ENCODE results near the gene PLEKHA8. TPM values are rescaled to one million over a fixed set of nuclear protein-coding genes. Genes with fewer than 3 reads are reported as not detected.
"Not testable (repeated sequence)": the region's sequence is repeated elsewhere in the genome, so short reads cannot be mapped to it uniquely, and the experiment has no call there.

PLEKHA8 gene
- total RNA-seq, 4 donors from 2014 or later = 5.7 to 12.4 (median 7.2) TPM

DNA sequence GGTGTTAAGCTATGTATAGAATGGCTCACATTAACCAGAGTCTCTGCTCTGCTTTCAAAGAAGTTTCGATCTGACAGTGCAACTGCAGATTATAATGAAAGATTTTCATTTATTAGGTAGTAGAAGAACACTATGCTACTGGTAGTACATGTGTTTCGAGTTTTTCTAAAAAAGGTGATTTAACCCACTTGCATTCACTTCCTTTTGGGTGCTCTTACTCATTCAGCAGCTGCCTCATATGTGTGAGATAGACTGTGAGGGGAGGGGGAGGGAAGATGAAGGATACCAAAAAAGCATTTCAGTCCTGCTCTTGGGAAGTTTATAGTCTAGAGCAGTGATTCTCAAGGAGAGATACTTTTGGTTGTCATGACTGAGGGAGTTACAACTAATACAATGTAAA is 20.4 kb downstream of the PLEKHA8 start:
- no peak for DNase-seq (ENCODE audit: low spot score in 2 of 2)
- no peaks in the 10 kb centered on the region for H3K9me3 ChIP-seq
- no peak overlapping the region for H3K27ac ChIP-seq
- no peaks in the 10 kb centered on the region for H3K27me3 ChIP-seq
- peaks cover 36% of the 10 kb centered on the region for H3K36me3 ChIP-seq
- no peaks in the 10 kb centered on the region for H3K4me1 ChIP-seq
- TF ChIP-seq, protein P1, sequence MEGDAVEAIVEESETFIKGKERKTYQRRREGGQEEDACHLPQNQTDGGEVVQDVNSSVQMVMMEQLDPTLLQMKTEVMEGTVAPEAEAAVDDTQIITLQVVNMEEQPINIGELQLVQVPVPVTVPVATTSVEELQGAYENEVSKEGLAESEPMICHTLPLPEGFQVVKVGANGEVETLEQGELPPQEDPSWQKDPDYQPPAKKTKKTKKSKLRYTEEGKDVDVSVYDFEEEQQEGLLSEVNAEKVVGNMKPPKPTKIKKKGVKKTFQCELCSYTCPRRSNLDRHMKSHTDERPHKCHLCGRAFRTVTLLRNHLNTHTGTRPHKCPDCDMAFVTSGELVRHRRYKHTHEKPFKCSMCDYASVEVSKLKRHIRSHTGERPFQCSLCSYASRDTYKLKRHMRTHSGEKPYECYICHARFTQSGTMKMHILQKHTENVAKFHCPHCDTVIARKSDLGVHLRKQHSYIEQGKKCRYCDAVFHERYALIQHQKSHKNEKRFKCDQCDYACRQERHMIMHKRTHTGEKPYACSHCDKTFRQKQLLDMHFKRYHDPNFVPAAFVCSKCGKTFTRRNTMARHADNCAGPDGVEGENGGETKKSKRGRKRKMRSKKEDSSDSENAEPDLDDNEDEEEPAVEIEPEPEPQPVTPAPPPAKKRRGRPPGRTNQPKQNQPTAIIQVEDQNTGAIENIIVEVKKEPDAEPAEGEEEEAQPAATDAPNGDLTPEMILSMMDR (IDR thresholded peaks at IDR 0.05) = no peak
- no peak for TF ChIP-seq POLR2AphosphoS5 (IDR thresholded peaks at IDR 0.05)
- no peak for TF ChIP-seq EP300 (IDR thresholded peaks at IDR 0.05)
- TF ChIP-seq POLR2A (IDR thresholded peaks at IDR 0.05) = no peak
- no peak overlapping the region for H3K4me3 ChIP-seq
- 88% methylated on average over 2 of the region's 2 CpGs for WGBS

DNA sequence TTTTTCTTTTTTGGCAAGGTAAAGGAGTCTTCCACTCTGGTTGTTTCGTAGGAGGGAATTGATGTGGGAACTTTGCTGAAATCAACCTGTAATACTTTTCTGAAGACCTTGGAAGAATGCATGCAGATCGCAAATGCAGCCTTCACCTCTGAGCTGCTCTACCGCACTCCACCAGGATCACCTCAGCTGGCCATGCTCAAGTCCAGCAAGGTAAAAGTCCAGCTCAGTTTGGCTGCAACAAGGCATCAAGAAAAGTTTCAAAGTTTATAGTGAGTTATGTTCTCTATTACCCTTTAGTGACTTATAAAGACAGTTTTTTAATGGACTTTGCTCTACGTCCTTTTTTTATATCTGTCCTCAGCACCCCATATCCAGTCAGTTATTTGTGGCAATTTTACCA is 21.0 kb downstream of the PLEKHA8 start:
- H3K9me3 ChIP-seq = no peaks in the 10 kb centered on the region
- H3K27me3 ChIP-seq = no peaks in the 10 kb centered on the region
- 97% methylated on average over 4 of the region's 4 CpGs for WGBS
- no peak overlapping the region for H3K4me3 ChIP-seq
- H3K4me1 ChIP-seq = no peaks in the 10 kb centered on the region
- H3K36me3 ChIP-seq = peaks cover 36% of the 10 kb centered on the region
- no peak overlapping the region for H3K27ac ChIP-seq
- DNase-seq (ENCODE audit: low spot score in 2 of 2) = no peak
- TF ChIP-seq POLR2AphosphoS5 (IDR thresholded peaks at IDR 0.05) (no peak), POLR2A (IDR thresholded peaks at IDR 0.05) (no peak), EP300 (IDR thresholded peaks at IDR 0.05) (no peak)
- TF ChIP-seq, protein P1 (IDR thresholded peaks at IDR 0.05) = no peak

DNA sequence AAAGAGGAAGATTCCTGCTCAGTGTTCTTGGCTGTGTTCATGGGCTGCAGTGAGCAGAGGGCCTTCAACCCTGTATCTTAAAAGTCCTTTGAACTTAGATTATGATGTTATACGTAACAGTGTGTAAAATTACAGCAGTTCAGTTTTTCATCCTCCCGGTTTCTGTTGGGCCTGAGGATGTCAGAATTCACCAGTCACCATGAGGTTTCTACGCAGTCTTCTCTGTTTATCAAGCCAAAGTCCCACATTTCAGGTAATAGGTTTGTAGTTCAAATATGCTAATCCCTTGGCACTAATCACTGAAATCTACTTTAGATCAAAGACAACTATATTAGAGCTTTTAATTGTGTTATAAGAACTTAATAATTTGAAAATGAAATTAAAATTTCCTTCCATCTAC is 24.9 kb downstream of the PLEKHA8 start:
- H3K27ac ChIP-seq = no peak overlapping the region
- peaks cover 39% of the 10 kb centered on the region for H3K36me3 ChIP-seq
- TF ChIP-seq, protein P1 (IDR thresholded peaks at IDR 0.05) = no peak
- TF ChIP-seq POLR2A (IDR thresholded peaks at IDR 0.05) = no peak
- no peak for TF ChIP-seq EP300 (IDR thresholded peaks at IDR 0.05)
- no peak for TF ChIP-seq POLR2AphosphoS5 (IDR thresholded peaks at IDR 0.05)
- 94% methylated on average over 3 of the region's 3 CpGs for WGBS
- no peaks in the 10 kb centered on the region for H3K9me3 ChIP-seq
- DNase-seq (ENCODE audit: low spot score in 2 of 2) = no peak
- H3K27me3 ChIP-seq = no peaks in the 10 kb centered on the region
- no peak overlapping the region for H3K4me3 ChIP-seq
- H3K4me1 ChIP-seq = no peaks in the 10 kb centered on the region

DNA sequence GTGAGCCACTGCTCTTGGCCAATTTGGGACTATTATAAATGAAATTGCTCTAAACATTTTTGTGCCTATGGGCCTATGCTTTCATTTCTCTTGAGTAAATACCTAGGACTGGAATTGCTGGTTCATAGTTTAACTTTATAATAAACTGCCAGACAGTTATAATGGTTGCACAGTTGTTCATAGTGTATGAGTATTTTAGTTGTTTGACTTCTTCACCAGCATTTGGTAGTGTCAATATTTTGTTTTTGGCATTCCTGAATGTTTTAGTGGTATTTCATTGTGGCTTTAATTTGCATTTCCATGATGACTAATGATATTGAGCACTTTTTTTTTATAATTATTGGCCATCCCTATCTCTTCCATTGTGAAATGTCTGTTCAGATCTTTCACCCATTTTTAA is 29.5 kb downstream of the PLEKHA8 start:
- Histone ChIP-seq H3K4me3 (no peak overlapping the region), H3K27ac (no peak overlapping the region), H3K4me1 (no peaks in the 10 kb centered on the region), H3K36me3 (peaks cover 20% of the 10 kb centered on the region), H3K27me3 (no peaks in the 10 kb centered on the region), H3K9me3 (no peaks in the 10 kb centered on the region)
- TF ChIP-seq EP300 (IDR thresholded peaks at IDR 0.05) (no peak), POLR2A (IDR thresholded peaks at IDR 0.05) (no peak), POLR2AphosphoS5 (IDR thresholded peaks at IDR 0.05) (no peak)
- TF ChIP-seq, protein P1 (IDR thresholded peaks at IDR 0.05) = no peak
- no peak for DNase-seq (ENCODE audit: low spot score in 2 of 2)

DNA sequence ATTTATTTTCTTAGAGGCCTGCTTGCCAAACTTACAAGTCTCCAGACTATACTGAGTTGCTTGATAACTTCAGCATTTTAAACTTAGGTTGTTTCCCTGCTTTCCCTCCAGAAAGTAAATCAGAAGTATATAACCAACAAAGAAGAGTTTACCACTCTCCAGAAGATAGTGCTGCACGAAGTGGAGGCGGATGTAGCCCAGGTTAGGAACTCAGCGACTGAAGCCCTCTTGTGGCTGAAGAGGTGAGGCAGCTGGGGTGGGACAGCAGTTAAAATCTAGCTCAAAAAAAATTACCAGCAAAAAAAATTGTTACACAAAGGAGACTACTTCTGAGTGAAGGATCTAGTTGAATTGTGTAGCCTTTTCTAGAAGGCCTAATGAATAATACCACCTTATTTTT is 33.6 kb downstream of the PLEKHA8 start:
- H3K36me3 ChIP-seq; DNase-seq (ENCODE audit: low spot score in 2 of 2); H3K4me3 ChIP-seq; H3K27ac ChIP-seq; H3K4me1 ChIP-seq; H3K27me3 ChIP-seq; H3K9me3 ChIP-seq: not testable (repeated sequence)
- TF ChIP-seq, protein P1 (IDR thresholded peaks at IDR 0.05) = peak; percentile 32 to 48
- WGBS = 28% methylated on average over 3 of the region's 3 CpGs

Measured in suprapubic skin (tissue), 4 donors.